Gastrocnemius medialis (tissue), 4 donors: Measurements from ENCODE around the gene MOB1A. TPM values are rescaled to one million over a fixed set of nuclear protein-coding genes. Genes with fewer than 3 reads are reported as not detected.

Source experiments
- ATAC-seq, 2 donors: fragments of 150-250 bp; one replicate each; pipeline ENCODE4 v1.9.1; 2016
- DNase-seq, 2 donors: peaks; one replicate each; pipeline ENCODE4 v3.0.0-alpha.2; 2019
- H3K27ac ChIP-seq, 4 donors: fragments of 200-600 bp; sonication (generic); 1 replicate in 1 of 4; 2 replicates in 3 of 4; pipeline ENCODE4 v1.5.1; 2016 to 2018; ENCODE audit warnings: mild to moderate bottlenecking in 2 of 4, moderate library complexity in 1 of 4
- H3K27me3 ChIP-seq, 3 donors: fragments of 200-600 bp; sonication (generic) in 2 of 3; 1 replicate in 1 of 3; 2 replicates in 2 of 3; pipeline versions ENCODE4 v1.5.1 to v1.6.0; 2016 to 2019; ENCODE audit warnings: mild to moderate bottlenecking in 1 of 3, moderate library complexity in 1 of 3
- H3K36me3 ChIP-seq, 2 donors: fragments of 200-600 bp; sonication (generic) in 1 of 2; one replicate each; pipeline ENCODE4 v1.5.1; 2017 to 2018
- H3K4me1 ChIP-seq, 2 donors: fragments of 200-600 bp; sonication (generic) in 1 of 2; one replicate each; pipeline ENCODE4 v1.5.1; 2016 to 2017; ENCODE audit warnings: mild to moderate bottlenecking in 2 of 2
- H3K4me3 ChIP-seq, 4 donors: fragments of 200-600 bp; sonication (generic) in 3 of 4; 1 replicate in 1 of 4; 2 replicates in 3 of 4; pipeline ENCODE4 v1.5.1; 2016 to 2019; ENCODE audit warnings: mild to moderate bottlenecking in 2 of 4
- H3K9me3 ChIP-seq, 3 donors: fragments of 200-600 bp; sonication (generic) in 2 of 3; 1 replicate in 1 of 3; 2 replicates in 2 of 3; pipeline ENCODE4 v1.5.1; 2016 to 2019
- POLR2A ChIP-seq, 2 donors: fragments of 450-650 bp; IDR thresholded peaks; one replicate each; pipeline ENCODE4 v1.6.1; 2017; ENCODE audit warnings: antibody characterized with exemption in 2 of 2, mild to moderate bottlenecking in 2 of 2, moderate library complexity in 2 of 2
- in situ Hi-C, 4 donors: fragments of 200-750 bp; cut with MboI; loops; one replicate each; pipeline versions ENCODE4 v1.15.0 to v1.8.0; 2017; ENCODE audit warnings: low sequenced_read_pairs in 4 of 4
- intact Hi-C: fragments of 100-400 bp; cut with DNase I; formaldehyde crosslinking; loops from one replicate; pipeline ENCODE4 v1.15.1; 2023; ENCODE audit warnings: low total_unique reads
- total RNA-seq, 4 donors: library from RNA; depleted of rRNA; stranded (reverse); fragments of >200 nt; gene quantifications; one replicate each; pipeline versions ENCODE4 v1.1.0 to v1.2.3, GENCODE V29; 2016
- TF ChIP-seq, protein P1 (sequence below), 5 experiments: fragments of 450-650 bp in 3 of 5; fragments of 200-600 bp in 2 of 5; sonication (generic) in 2 of 5; IDR thresholded peaks in 4 of 5; conservative IDR thresholded peaks in 1 of 5; 1 replicate in 4 of 5; 2 replicates in 1 of 5; pipeline ENCODE4 v1.5.1; 2016 to 2019; ENCODE audit warnings: antibody characterized with exemption in 5 of 5, mild to moderate bottlenecking in 3 of 5, moderate library complexity in 3 of 5

Gene MOB1A
- total RNA-seq, 4 donors from 2014 or later, result 19.9 to 44.3 (median 35.5) TPM

DNA sequence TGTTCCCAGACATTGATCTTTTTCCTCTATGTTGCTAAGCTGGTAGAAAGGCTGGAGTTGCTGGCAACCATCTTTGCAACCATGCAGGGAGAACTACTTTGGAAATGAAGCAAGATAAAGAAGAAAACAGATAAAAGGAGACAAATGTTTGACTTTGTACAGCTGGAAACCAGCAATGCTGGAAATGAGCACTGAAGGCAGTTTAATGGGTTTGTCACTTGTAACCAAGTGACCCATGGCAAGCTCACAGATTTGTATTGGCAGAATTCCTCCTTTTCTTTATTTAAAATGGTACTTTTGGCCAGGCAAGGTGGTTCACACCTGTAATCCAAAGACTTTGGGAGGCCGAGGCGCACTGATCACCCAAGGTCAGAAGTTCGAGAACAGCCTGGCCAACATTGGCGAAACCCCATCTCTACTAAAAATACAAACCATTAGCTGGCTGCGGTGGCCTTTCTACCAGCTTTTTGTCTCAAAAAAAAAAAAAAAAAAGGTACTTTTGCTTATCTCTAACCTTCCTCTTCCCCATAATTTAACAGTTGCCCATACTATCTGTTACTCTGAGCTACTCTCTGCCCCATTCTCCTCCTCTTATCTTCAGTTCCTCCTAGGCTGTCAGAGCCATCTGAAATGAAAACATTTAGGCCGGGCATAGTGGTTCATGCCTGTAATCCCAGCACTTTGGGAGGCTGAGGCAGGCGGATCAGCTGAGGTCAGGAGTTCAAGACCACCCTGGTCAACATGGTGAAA lies 28.9 kb downstream of the MOB1A start:
- intact Hi-C loops (loop anchor here (10.0 kb wide), 2 partner anchors 145 to 325 kb away; partner anchors contain the start of gene STAMBP), in situ Hi-C loops (loop anchor here in 1 of 4 donors (25.0 kb wide), 1 partner anchor 312 kb away; the partner anchor contains the start of gene STAMBP)
- H3K4me3 ChIP-seq, result no peak overlapping the region
- peaks cover 7 to 9% of the 10 kb centered on the region in 2 donors for H3K4me1 ChIP-seq
- peaks cover 0 to 22% of the 10 kb centered on the region in 2 donors for H3K36me3 ChIP-seq
- no peak overlapping the region for H3K27ac ChIP-seq
- DNase-seq (no peak), ATAC-seq (no peak)
- TF ChIP-seq, protein P1, sequence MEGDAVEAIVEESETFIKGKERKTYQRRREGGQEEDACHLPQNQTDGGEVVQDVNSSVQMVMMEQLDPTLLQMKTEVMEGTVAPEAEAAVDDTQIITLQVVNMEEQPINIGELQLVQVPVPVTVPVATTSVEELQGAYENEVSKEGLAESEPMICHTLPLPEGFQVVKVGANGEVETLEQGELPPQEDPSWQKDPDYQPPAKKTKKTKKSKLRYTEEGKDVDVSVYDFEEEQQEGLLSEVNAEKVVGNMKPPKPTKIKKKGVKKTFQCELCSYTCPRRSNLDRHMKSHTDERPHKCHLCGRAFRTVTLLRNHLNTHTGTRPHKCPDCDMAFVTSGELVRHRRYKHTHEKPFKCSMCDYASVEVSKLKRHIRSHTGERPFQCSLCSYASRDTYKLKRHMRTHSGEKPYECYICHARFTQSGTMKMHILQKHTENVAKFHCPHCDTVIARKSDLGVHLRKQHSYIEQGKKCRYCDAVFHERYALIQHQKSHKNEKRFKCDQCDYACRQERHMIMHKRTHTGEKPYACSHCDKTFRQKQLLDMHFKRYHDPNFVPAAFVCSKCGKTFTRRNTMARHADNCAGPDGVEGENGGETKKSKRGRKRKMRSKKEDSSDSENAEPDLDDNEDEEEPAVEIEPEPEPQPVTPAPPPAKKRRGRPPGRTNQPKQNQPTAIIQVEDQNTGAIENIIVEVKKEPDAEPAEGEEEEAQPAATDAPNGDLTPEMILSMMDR (IDR thresholded peaks at IDR 0.05 in 4 of 5, conservative IDR thresholded peaks at IDR 0.05 in 1 of 5), result no peak
- TF ChIP-seq POLR2A (IDR thresholded peaks at IDR 0.05), result no peak
- no peaks in the 10 kb centered on the region for H3K27me3 ChIP-seq
- H3K9me3 ChIP-seq, result no peaks in the 10 kb centered on the region

DNA sequence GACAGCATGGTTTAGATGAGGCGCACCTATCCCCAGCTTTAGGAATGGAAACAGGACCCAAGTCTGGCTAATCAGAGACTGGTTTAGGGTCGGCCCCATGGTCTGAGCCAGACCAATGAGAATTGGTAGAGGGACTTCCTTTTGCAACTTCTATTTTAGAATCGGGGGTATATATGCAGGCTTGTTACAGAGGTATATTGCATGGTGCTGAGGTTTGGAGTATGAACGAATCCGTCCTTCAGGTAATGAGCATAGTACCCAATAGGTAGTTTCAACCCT lies 29.5 kb downstream of the MOB1A start:
- Histone ChIP-seq H3K9me3 (no peaks in the 10 kb centered on the region), H3K4me3 (no peak overlapping the region), H3K27ac (no peak overlapping the region), H3K36me3 (peaks cover 0 to 22% of the 10 kb centered on the region in 2 donors), H3K4me1 (peaks cover 7 to 9% of the 10 kb centered on the region in 2 donors), H3K27me3 (no peaks in the 10 kb centered on the region)
- intact Hi-C loops (loop anchor here (10.0 kb wide), 2 partner anchors 144 to 324 kb away; partner anchors contain the start of gene STAMBP), in situ Hi-C loops (no loop called here)
- ATAC-seq (no peak), DNase-seq (no peak)
- TF ChIP-seq, protein P1 (IDR thresholded peaks at IDR 0.05 in 4 of 5, conservative IDR thresholded peaks at IDR 0.05 in 1 of 5), result no peak
- TF ChIP-seq POLR2A (IDR thresholded peaks at IDR 0.05), result no peak

DNA sequence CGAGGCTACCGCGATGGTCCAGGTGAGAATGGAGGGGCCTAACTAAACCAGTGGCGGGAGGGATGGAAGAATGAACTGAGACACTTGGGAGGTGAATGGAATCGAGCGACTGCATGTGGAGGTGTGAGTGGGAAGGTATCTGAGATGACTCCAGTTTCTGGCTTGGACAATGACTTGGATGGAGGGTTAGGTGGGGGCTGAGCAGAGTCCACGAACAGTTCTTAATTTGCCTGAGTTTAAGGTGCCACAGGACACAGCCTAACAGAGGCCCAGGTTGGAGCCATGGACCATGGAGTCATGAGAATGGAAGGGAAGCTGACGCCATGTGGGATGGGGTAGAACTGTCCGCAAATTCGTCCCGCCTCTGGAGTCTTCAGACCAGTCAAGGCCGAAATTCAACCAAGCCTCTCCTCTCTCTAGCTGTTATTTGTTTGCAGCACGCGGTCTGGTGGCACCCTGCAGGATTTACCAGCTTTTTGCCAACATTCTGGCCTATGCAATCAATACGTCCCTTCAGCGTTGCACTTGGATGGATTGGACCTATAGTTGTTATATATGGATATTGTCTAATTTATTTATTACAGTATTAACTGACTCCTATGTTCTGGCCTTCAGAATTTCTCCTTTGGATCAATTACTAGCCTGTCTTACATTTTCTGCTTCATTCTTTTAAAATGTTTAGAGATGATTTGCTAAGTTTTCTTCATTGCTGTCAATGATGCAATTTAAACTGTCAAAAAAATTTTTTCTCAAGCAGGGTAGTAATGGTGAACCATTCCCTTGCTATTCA lies 30.0 kb downstream of the MOB1A start:
- Histone ChIP-seq H3K4me3 (peak overlapping the region; percentile 68 to 84 (median 78)), H3K9me3 (no peaks in the 10 kb centered on the region), H3K36me3 (peaks cover 0 to 18% of the 10 kb centered on the region in 2 donors), H3K4me1 (peaks cover 7 to 9% of the 10 kb centered on the region in 2 donors), H3K27me3 (no peaks in the 10 kb centered on the region), H3K27ac (peak overlapping the region in 3 of 4 donors; percentile 49 to 78 (median 69))
- in situ Hi-C loops, result no loop called here
- DNase-seq, result no peak
- TF ChIP-seq, protein P1 (IDR thresholded peaks at IDR 0.05 in 4 of 5, conservative IDR thresholded peaks at IDR 0.05 in 1 of 5), result no peak
- no peak for TF ChIP-seq POLR2A (IDR thresholded peaks at IDR 0.05)
- intact Hi-C loops, result loop anchor here (10.0 kb wide), 2 partner anchors 144 to 324 kb away; partner anchors contain the start of gene STAMBP
- no peak for ATAC-seq

DNA sequence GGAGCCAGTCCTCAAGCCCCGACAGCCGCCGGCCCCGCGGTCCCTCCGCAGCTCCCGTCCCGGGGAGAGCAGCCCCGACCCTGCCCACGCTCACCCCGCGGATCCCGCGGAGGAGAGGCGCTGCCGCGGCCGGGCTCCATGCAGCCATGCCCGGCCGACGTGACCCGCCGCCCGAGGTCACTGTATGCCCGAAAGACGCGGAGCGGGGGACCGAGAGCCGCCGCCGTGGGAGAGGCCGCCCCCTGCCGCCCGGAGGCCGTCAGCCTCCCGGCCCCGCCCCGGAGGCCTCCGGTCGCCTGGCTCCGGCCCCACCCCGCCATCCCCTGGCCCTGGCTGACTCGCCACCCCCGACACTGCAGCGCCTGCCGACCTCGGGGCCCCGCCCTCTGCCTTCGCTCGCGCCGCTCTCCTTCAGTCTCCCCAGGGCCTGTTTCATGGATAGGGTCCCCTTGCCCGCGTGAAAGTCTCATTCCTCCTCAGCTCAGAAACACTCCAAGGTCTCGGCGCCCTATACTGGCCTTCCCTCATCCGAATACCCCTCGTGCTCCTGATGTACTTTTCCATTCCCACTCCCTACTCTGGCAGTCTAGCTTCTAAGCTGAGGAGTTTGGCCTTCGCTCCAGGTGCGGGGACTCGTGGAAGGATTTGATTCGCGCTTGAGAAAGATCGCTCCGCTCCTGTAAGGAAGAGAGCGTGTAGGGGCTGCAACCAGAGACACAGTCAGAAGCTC lies 30.8 kb downstream of the MOB1A start, which contains the start of gene BOLA3:
BOLA3 (minus strand) TSS at position 186 of the 730 bp plus-strand sequence; CDS start at position 148, 38 bp downstream.
- intact Hi-C loops (loop anchor here (10.0 kb wide), 2 partner anchors 143 to 323 kb away; partner anchors contain the start of gene STAMBP), in situ Hi-C loops (no loop called here)
- peak within 1 kb of the TSS; percentile 68 to 84 (median 78) for H3K4me3 ChIP-seq
- DNase-seq (peak; percentile 68 to 74), ATAC-seq (peak; percentile 86 to 92)
- TF ChIP-seq, protein P1 (IDR thresholded peaks at IDR 0.05 in 4 of 5, conservative IDR thresholded peaks at IDR 0.05 in 1 of 5), result peak in 4 of 5 experiments; percentile 47 to 80 (median 64)
- no peak for TF ChIP-seq POLR2A (IDR thresholded peaks at IDR 0.05)
- H3K27me3 ChIP-seq, result no peaks in the 10 kb centered on the region
- H3K9me3 ChIP-seq, result no peaks in the 10 kb centered on the region
- peaks cover 0 to 10% of the 10 kb centered on the region in 2 donors for H3K36me3 ChIP-seq
- H3K27ac ChIP-seq, result peak within 1 kb of the TSS; percentile 51 to 78 (median 62)
- H3K4me1 ChIP-seq, result peaks cover 7 to 9% of the 10 kb centered on the region in 2 donors
